Inflammatory macrophage treated with lipopolysaccharide for 4 hours (primary cell): ENCODE data around the gene NLRP12.
"Not testable (repeated sequence)": the region's sequence is repeated elsewhere in the genome, so short reads cannot be mapped to it uniquely, and the experiment has no call there.

Experiments used
- DNase-seq: peaks from one replicate; pipeline ENCODE4 v3.0.0-alpha.2; 2020

Gene NLRP12

GRCh38 chr19:53828531-53828930, 4.4 kb upstream of the NLRP12 start:
- no peak for DNase-seq

- no peak for DNase-seq
Measured at GRCh38 chr19:53826876-53827275, 2.8 kb upstream of the NLRP12 start.

- DNase-seq, result no peak
Measured at GRCh38 chr19:53823380-53824120, 564 bp downstream of the NLRP12 start.

GRCh38 chr19:53819861-53820260, 4.3 kb downstream of the NLRP12 start:
- DNase-seq, result no peak

DNA sequence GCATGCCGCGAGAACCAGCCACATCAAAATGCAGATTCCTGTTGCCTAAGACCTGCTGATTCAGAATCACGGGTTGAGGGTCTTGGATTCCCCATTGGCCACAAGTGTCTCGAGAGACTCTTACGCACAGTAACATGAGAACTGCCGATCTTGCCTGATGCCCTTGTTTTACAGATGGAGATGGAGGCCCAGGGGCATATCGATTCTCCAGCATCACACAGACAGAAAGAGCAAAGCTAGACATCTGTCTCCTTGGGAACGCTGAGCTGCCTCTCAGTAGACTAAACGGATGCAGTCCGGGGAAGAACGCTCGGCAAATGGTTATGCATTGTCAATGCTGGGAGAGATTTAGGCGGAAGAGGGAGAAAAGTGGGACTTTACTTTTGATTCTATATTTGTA, 5.4 kb downstream of the NLRP12 start:
- no peak for DNase-seq

- DNase-seq, result no peak
Measured at GRCh38 chr19:53813996-53814395, 10.1 kb downstream of the NLRP12 start.

DNA sequence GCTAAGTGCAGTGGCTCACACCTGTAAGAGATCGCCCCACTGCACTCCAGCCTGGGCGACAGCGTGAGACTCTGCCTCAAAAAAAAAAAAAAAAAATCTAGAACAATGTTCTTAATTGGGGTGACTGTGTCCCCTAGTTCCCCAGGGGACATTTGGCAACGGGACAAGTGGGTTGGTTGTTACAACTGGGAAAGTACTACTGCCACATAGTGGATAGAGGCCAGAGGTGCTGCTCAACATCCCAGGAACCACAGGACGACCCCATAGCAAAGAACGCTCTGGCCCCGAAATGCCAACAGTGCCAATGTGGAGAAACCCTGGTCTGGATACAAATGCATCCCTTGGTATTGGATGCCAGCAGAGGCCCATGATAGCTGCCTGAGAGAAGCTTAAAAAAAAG, 11.8 kb downstream of the NLRP12 start:
- DNase-seq, result no peak

DNA sequence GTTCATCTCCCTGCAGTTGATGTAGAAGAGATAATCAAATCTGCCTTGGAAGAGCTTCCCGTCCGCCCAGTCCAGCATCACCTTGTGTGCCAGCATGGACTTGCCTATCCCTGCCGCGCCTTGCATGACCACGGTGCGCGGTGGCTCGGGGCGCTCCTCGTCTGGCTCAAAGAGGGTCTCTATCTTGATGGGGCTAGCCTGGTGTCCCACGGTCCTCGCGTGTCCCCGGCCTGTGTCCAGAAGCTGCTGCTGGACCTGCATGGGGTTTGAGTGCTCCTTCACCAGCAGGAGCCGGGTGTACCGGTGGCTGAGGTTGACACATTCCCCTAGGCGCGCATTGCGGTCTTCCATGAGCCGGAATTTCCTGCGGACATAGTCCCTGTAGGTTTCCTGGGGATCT, 13.2 kb downstream of the NLRP12 start:
- no peak for DNase-seq

- DNase-seq, result no peak
Measured at GRCh38 chr19:53810187-53810546, 13.9 kb downstream of the NLRP12 start.

DNA sequence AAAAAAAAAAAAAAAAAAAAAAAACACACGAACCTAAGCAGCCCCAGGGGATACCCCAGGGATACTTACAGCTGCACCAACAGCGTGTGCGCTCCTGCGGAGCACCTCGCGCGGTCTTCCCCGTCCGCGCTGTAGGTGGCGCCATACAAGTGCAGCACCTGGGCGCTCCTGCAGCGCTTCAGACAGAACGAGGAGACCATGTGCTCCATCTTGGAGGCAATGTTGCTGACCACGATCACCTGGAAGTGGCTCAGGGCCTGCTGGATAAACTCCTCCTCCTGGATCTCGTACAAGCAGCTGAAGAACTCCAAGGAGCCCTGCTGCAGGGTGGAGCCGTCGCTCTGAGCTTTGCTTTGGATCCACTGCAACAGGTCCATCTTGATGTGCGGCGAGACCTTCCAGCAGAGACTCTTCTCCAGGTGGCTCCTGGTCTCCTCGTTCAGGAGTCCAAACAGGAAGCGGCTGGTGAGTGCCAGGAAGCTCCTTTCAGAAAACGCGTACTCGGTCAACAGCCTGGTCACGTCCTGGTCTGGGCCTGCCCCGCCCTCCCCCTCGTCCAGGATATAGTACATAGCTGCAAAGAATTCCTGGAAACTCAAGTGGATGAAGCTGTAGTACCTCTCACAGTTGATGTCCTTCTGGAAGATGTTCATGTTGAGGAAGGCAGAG, 14.5 kb downstream of the NLRP12 start:
- DNase-seq, result no peak

- DNase-seq, result peak; percentile 59
Measured at GRCh38 chr19:53808710-53809125, 15.4 kb downstream of the NLRP12 start.

- no peak for DNase-seq
Measured at GRCh38 chr19:53801257-53801656, 22.9 kb downstream of the NLRP12 start.

GRCh38 chr19:53795019-53795418, 29.1 kb downstream of the NLRP12 start:
- DNase-seq, result no peak

DNA sequence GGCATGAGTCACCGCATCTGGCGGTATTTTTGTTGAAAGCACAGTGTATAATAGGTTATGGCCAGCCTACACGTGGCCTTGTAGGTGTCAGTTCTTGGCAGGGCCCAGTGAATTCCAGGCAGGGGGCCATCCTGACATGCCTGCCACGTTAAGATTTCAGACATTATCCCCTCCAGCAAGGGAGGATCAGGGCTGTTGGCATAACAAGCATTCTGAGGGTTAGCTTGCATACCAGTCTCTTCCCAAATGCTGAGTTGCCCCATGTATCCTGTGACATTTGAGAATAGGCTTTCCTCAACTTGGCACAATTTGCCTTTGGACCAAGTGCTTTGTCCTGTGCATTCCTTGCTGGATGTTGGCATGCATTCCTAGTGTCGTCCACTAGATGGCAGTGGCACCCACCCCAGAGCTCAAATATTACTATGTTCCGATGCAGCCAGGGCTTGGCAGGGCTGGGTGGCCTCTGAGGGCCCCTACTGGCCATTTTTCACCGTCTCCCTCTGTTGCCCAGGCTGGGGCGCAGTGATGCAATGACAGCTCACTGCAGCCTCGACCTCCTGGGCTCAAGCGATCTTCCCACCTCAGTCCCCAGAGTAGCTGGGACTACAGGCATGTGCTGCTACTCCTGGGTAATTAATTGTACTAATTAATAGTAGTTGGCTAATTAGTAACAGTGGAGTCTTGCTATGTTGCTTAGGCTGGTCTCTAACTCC, 31.2 kb downstream of the NLRP12 start:
- DNase-seq, result peak; percentile 88

DNA sequence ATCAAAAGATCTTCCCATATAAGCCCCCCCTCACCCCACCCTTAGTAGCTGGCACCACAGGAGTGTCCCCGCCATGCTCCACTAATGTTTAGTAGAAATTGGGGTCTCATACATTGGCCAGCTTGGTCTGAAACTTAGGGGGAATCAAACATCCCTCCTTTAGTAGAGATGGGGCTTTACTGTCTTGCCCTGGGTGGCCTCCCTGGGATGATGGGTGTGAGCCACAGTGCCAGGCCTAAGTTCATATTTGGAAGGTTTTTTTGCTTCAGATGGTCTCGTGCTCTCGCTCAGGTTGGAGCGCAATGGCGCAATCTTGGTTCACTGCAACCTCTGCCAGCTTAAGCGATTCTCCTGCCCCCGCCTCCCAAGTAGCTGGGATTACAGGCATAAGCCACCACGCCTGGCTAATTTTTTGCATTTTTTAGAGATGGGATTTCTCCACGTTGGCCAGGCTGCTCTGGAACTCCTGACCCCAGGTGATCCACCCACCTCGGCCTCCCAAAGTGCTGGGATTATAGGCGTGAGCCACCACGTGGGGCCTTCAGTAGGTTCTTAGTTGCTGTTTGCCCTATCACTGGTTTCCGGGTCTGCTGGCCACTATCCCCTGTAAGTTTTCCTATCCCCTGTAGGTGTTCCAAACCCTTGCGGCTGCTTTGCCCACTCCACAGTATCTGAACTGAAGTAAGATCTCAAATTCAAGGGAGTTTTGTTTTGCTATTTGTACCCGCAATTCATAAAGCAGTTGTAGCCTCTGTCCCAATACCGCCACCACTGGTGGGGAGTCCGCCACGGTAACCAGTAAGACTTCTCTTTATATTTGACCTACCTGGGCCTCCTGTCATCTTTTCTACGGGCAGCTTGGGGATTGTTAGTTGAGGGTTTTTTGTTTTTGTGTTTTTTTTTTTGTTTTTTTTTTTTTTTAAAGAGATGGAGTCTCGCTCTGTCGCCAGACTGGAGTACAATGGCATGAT, 34.1 kb downstream of the NLRP12 start:
- DNase-seq, result no peak

DNA sequence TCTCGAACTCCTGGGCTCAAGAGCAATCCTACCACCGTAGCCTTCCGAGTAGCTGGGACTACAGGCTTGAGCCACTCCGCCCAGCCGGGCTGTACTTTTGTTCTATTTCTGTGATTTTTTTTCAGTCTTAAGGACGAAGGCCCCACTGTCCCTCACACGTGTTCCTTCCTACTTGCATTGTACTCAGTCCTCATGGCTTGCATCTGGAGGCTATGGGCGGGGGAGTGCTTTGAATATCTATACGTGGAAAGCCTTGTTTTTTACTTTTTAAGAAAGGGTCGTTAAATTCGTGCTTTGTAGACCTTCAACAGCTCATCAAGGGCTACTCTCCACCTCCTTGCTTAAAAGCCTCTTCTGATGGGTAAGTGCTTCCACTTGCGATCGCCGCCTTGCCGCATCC, 36.8 kb downstream of the NLRP12 start:
- DNase-seq, result no peak

GRCh38 chr19:53786744-53787143, 37.4 kb downstream of the NLRP12 start:
- no peak for DNase-seq

DNA sequence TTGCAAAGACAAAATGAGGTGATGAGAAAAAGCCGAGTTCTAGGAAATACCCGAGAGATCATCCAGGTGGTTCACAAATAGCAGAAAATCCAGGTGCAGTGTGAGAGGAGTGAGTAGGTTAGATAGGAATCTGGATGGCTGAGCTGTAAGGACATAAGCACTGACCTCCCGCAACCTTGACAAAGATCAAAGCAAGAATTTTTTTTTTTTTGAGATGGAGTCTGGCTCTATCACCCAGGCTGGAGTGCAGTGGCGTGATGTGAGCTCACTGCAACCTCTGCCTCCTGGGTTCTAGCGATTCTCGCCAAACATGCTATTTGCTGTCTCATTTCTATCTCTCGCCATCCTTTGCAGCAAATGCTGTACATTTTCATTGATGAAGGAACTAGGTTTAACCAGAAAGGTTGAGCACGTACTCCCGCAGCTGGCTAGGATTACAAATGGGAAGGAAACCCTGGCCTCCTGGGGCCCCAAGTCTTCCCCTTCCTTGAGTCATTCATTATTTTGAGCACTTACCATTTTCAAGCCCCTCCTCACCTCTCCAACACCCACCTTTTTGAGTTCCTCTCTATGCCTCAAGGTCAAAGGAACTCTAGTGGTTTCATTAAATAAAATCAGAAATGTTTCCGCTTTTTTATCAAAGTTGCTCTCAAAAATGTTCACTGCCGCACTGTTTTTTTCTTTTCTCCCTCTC, 38.8 kb downstream of the NLRP12 start:
- DNase-seq, result no peak

DNA sequence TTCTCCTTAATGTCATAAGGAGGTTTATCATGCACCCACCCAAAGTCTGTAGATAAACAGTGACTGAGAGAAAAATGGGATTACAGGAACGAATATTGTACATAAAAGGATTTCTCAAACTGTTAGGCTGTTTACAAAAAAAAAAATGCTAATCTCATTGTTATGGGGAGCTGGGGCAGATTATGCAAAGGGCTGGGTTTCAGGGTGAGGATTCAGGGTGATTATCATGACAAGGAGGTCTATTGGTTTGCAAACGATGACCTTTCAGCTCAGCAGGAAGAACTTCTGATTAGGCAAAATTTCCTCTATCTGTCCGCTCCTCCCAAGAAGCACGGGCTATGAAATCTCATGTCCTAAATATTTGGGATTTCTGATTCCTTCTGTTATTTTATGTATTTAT, 41.4 kb downstream of the NLRP12 start:
- DNase-seq, result no peak

- not testable (repeated sequence) for DNase-seq
Measured at GRCh38 chr19:53781332-53781731, 42.8 kb downstream of the NLRP12 start.

GRCh38 chr19:53780506-53780905, 43.6 kb downstream of the NLRP12 start:
- DNase-seq, result no peak

DNA sequence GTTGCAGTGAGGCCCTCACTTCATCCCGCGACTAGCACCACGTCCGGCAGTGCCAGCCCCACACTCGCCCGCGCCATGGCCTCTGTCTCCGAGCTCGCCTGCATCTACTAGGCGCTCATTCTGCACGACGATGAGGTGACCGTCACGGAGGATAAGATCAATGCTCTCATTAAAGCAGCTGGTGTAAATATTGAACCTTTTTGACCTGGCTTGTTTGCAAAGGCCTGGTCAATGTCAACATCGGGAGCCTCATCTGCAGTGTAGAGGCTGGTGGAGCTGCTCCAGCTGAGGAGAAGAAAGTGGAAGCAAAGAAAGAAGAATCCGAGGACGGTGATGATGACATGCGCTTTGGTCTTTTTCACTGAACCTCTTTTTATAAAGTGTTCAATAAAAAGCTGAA, 48.6 kb downstream of the NLRP12 start:
- no peak for DNase-seq
